ENCODE measurements around the gene REXO4.
A peak's percentile ranks its signal among the peaks of the same experiment; 100 is the strongest.
"Not testable (repeated sequence)": the region's sequence is repeated elsewhere in the genome, so short reads cannot be mapped to it uniquely, and the experiment has no call there.

Gene REXO4

DNA sequence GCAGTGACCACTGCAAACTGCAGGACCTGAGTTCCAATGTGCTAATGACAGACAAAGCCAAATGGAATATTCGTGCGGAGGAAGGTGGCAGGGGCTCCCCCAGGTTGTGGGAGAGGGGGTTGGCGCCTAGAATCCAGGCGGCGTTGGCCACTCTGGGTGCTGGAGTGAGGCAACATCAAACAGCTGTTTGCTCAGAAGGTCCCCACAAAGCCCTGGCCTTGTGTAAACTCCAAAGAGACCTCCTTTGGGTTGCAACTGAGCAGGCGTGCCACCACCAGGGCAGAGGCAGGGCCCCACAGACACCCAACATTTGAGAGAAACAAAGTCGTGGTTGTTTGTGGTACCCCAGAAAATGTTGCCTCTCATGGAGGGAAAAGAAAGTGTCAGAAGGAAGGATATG lies 27.1 kb downstream of the REXO4 start:
- DNase-seq (ENCODE audit: low read depth in 2 of 3, low spot score in 1 of 3): no peak

DNA sequence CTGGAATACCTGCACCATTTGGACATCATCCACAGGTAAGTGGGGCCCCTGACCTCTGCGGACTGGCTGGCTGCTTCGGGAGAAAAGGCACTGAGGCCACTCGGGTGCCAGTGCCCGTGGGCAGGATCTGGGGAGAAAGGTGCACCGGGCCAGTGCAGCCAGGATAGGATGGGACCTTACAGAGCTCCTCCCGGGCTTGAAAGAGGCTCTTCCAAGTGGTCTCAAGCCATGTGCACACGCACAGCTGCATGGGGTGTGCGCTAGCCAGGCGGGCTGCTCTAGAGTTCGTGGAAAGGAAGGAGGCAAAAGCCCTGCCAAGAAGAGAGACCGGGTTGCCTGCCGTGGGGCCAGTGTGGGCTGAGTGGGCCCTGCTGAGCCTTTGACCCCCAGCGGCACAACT lies 28.2 kb downstream of the REXO4 start:
- DNase-seq (ENCODE audit: low read depth in 2 of 3, low spot score in 1 of 3): no peak

DNA sequence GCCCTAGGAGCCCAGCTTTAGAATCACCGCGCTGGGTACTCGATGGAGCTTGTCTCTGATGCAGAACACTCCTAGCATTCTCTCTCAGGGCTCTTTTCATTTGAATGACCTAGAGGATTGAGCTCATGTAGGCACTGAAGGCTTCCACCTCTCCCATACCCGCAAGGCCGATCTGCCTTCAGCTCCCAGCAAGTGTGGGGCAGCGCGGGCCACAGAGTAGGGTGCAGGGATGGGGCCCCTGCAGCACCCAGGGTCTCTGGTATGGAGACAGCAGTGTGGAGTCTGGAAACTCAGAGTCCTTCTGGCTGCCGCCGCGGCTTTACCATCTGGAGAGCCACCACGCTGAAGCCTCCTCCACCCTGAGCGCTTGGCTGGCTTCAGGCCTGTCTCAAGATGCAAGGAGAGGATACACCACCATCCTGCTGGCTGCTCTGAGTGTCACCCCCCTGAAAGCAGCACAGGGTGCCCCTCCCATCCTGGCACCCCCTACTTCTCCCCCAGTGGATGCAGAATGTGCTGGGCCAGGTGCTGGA lies 28.7 kb downstream of the REXO4 start:
- no peak for DNase-seq (ENCODE audit: low read depth in 2 of 3, low spot score in 1 of 3)

DNA sequence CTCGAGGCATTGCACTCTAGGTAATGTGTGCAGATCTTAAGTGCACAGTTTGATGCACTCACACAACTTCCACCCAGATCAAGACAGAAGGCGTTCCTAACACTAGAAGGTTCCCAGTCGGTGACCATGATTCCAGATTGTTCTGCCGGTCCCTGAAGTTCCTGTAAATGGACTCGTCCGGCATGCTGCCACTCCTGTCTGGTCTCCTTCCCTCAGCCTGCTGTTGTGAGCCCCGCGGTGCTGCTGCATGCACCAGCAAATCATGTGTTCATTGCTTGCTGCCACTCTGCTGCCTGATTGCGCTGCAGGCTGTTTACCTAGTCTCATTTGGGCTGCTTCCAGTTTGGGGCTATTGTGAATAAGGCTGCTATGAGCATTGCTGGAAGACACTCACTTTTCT lies 30.1 kb downstream of the REXO4 start:
- no peak for DNase-seq (ENCODE audit: low read depth in 2 of 3, low spot score in 1 of 3)

DNA sequence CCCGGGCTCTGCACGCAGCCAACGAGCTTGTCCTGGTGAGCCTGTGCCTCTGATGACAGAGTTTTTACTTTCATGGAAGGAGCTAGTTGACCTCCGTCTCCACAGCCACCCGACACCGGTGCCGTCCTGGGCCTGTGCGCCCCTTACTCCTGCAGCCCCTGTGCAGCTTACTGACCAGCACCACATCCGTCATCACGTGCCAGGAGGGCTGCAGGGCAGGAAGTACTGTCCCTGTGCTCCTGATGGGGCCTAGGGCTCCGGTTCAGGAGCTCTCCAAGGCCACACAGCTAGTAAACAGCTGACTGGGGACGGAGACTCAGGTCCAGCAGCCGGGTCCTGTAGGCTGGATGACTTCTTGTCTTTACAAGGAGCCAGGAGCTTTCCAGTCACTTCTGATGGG lies 31.5 kb downstream of the REXO4 start:
- no peak for DNase-seq (ENCODE audit: low read depth in 2 of 3, low spot score in 1 of 3)

DNA sequence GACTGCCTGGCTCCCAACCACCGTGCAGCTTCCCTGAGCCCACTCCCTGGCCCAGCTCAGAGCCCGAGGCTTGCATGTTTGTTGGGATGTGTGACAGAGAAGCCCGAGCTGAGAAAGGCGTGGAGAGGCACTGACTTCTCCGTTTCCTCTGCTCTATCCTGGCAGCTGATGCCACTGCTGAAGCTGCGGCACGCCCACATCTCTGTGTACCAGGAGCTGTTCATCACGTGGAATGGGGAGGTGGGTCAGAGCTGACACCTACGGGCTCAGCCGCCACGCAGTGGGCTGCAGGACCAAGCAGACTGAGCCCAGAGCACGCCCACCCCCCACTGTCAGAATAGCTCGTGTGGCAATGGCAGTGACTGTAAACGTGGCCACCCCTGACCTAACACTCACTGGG lies 32.4 kb downstream of the REXO4 start:
- no peak for DNase-seq (ENCODE audit: low read depth in 2 of 3, low spot score in 1 of 3)

DNA sequence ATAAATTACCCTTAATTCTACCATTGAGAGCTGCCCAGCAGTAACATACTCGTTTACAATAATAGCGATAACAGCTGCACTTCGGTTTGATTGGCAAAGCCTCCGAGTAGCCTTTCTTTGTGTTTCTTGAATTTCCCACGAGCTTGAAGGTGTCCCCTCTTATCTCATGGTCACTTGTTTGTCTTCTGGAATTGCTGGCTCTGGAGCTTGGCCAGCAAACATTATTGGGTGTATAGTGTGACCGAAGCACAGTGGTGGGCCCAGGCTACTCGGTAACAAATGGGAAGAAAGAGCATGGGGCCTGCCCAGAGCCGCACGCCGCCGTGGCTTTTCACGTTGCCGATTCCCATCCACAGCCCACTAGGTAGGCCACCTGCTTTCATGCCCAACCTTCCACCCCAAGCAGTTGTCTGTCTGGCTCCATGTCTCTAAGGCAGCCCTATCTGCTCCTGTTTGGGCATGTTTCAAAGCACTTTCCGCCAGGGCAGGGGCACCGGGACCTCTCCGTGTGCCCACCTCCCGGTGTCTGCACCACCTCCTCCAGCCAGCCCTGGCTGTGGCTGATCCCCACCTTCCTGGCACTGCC lies 33.0 kb downstream of the REXO4 start:
- DNase-seq (ENCODE audit: low read depth in 2 of 3, low spot score in 1 of 3): no peak

DNA sequence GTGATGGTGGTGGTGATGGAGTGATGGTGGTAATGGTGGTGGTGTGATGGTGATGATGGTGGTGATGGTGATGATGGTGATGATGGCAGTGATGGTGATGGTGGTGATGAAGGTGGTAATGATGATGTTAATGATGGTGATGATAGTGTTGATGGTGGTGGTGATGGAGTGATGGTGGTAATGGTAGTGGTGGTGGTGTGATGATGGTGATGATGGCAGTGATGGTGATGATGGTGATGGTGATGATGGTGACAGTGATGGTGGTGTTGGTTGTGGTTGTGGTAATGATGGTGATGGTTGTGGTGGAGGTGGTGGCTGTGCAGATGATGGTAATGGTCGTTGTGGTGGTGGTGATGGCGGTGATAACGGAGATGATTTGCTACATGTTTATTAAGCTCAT lies 34.4 kb downstream of the REXO4 start:
- no peak for DNase-seq (ENCODE audit: low read depth in 2 of 3, low spot score in 1 of 3)

DNA sequence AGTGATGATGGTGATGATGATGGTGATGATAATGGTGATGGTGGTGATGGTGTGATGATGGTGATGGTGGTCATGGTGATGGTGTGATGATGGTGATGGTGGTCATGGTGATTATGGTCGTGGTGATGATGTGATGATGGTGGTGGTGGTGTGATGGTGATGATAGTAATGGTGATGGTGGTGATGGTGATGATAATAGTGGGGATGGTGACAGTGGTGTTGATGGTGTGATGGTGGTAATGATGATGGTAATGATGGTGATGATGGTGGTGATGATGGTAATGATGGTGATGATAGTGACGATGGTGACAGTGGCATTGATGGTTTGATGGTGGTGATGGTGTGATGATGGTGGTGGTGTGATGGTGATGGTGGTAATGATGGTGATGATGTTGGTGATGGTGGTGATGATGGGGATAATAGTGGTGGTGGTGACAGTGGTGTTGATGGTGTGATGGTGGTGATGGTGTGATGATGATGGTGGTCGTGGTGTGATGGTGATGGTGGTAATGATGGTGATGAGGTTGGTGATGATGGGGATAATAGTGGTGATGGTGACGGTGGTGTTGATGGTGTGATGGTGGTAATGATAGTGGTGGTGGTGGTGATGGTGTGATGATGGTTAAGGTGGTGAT lies 35.2 kb downstream of the REXO4 start:
- DNase-seq (ENCODE audit: low read depth in 2 of 3, low spot score in 1 of 3): no peak

DNA sequence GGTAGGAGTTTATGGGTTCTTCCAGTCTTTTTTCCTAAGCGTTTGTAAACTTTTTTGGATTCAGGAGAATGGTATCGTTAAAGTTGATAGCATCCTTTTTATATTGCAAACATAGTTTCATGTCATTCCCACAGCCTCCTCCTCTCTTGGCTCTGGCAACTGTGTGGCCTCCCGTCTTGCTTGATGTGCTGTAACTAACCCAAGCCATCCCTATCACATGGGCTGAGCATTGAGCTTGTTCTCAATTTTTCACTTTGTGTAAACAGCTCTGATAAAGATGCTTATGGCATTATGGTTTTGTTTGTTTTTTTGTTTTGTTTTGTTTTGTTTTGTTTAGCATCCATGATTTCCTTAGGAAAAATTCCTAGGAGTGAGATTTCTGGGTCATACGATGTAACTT lies 37.1 kb downstream of the REXO4 start:
- no peak for DNase-seq (ENCODE audit: low read depth in 2 of 3, low spot score in 1 of 3)

DNA sequence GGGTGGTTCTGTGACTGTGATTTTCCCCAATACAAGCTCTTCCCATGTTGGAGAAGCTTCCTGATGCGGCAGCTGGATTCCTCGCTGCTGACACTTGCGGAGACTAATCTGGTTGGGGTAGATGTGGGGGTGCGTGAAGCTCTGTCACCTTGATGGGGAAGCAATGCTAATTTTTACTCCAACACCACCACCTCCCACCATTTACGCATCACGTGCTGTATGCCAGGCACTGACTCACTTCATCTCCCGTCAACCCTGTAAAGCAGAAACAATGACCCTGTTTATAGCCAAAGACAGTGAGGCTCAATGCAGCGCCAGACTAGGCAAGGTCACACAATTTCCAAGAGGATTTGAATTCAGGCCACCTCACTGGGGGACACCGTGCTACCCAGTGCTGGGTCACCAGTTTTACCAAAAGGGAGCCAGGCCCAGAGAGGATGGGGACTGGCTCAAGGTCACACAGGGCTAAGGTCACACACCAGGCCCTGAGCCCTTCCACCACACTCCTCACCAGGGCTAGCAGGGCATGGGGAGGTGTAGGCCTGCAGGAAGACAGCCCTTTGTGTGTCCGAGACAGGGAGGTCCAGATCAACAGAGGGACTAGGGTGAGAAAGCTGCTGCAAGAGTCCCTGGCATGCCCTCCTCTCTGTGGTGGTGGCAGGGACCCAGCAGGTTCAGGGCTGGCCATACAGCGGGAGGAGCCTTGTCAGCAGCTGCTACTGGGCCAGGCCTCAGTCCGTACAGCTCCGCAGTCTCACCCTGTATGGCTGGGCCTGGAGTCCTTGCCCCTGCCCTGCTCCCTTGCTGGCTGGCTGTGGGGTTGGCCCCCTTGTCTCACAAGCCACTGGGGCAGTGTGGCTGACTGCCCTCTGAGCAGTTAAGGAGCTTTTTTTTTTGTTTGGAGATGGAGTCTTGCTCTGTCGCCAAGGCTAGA lies 38.4 kb downstream of the REXO4 start:
- DNase-seq (ENCODE audit: low read depth in 2 of 3, low spot score in 1 of 3): no peak

DNA sequence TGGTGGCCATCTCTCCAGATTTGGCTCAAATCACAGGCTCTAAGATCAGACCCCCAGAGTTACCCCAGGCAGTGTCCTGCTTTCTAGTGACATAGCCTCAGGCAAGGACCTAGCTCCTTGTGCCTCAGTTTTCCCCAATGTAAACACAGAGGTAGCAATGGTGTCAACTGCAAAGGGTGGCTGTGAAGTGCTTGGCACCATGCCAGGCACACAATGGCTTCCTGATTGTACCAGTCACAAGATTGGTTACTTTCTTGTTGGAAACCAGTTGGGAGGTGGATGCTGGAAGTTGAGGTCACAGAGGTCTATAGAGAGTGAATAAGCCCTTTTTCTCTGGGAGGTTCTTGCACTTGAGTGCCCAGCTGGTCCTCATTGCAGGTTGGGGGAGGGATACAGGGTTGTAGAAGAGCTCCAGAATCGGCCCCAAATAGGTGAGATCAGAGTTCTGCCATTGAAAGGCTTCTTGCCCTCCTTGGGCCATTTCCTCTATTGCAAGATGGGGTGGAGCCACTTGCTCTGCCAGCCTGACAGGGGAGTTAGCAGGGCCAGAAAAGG lies 39.3 kb downstream of the REXO4 start:
- DNase-seq (ENCODE audit: low read depth in 2 of 3, low spot score in 1 of 3): no peak

DNA sequence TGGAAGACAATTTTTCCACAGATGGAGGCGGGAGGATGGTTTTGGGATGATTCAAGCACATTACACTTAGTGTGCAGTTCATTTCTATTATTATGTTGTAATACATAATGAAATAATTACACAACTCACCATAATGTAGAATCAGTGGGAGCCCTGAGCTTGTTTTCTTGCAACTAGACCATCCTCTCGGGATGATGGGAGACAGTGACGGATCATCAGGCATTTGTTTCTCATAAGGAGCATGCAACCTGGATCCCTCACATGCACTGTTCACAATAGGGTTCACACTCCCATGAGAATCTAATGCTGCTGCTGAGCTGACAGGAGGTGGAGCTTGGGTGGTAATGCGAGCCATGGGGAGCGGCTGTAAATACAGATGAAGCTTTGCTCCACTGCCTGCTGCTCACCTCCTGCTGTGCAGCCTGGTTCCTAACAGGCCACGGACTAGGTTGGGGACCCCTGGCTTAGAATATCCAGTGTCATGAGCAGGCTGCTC lies 40.0 kb downstream of the REXO4 start:
- no peak for DNase-seq (ENCODE audit: low read depth in 2 of 3, low spot score in 1 of 3)

DNA sequence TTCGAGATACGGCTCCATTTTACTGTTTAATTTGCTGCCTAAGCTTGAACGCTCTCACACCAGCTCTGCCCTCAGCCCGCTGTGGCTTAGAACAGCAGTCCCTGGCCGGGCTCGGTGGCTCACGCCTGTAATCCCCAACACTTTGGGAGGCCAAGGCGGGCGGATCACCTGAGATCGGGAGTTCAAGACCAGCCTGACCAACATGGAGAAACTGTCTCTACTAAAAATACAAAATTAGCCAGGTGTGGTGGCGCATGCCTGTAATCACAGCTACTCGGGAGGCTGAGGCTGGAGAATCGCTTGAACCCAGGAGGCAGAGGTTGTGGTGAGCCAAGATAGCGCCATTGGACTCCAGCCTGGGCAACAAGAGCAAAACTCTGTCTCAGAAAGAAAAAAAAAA lies 40.5 kb downstream of the REXO4 start:
- not testable (repeated sequence) for DNase-seq (ENCODE audit: low read depth in 2 of 3, low spot score in 1 of 3)

DNA sequence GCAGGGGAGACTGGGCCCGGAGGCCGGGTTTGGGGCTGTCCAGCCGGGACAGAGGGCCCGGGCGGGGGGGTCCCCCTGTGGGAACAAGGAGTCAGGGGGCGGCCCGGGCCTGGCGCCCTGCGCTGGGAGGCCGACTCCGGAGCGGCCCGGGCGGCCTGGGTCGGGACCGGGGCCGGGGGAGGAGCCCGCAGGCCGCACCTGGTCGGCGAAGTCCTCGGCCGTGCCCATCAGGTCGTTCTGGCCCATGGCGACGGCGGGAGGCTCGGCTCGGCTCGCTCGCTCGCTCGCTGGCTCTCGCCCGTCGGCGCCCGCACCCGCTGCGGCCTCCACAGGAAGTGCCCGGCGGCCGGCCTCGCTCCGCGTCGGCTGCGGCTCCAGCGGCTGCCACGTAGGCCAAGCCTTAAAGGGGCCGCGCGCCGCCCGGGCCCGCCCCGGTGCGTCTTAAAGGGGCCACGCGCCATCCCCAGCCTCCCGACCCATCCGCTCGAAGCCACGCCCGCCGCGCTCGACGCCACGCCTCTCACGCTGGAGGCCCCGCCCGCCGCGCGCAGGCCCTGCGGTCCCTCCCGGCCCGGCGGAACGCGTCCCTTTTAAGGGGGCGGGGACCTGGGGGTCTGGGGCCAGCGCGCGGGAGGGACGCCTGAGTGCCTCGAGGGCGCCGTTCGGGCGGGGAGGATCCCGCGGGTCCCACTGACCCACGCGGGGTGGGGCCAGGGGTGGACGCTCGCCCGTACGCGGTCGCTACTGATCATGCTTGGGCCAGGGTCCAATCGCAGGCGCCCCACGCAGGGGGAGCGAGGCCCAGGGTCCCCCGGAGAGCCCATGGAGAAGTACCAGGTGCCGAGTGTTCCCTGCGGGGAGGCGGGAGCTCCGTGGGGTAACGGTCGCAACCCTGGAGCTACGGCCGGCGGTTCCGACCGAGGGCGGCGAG lies 41.8 kb downstream of the REXO4 start, which contains the start of the genes STKLD1 and SURF4:
Gene STKLD1, plus strand, starts transcription at position 643 of the 931 bp plus-strand sequence. Its CDS starts 108 bp downstream, at position 751.
Gene SURF4, minus strand, starts transcription at position 337 of the 931 bp plus-strand sequence. Its CDS starts 91 bp downstream, at position 246.
- DNase-seq (ENCODE audit: low read depth in 2 of 3, low spot score in 1 of 3): peak; percentile 91 to 93 (median 92)

DNA sequence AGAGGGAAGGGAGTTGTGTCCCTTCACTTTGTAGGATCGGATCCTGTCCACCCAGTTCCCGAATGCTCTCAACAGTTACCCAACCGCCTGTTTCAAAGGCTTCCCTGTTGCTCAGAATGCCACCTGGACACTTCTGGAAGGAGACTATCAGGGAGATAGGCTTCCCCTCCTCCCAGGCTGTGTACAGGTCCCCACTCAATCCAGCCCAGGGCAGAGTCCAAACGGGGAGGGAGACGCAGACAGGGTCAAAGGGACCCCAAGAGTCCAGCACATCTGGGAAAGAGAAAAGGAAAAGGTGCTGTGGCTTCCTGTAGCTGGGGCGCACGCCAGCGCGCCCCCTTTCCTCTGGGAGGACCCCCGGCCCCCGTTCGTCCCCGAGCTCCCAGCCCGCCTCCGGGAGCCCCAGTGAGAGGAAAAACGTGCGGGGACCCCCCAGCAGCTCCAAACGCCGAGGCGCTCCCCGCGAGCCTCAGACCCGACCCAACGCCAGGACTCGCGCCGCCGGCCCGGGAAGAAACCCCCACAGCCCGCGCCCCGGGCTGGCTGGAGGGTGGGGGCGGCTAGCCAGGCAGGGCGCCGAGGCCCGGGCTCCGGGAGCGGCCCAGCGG lies 42.6 kb downstream of the REXO4 start:
- DNase-seq (ENCODE audit: low read depth in 2 of 3, low spot score in 1 of 3): no peak

DNA sequence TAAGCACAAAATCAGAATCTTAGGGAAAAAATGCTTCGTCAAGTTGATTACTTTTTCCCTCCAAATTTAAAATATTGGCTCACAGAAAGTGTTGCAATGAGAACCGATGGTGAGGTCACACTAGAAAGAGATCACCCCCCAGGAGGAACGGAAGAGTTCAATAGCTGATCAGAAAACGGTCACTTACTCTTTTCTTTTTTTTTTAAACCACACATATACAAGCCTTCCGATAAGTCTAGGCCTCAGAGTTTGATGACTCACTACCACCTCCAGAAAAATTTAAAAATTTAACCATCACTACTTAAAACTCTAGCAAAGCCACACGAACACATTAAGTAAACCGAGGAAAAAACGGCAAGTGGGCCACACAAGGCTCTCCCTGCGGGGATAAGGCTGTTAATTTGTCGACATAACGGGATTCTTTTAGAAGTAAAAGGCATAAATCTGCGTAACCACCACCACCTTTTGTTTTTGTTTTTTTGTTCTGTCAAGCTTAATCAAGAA lies 43.1 kb downstream of the REXO4 start:
- no peak for DNase-seq (ENCODE audit: low read depth in 2 of 3, low spot score in 1 of 3)

DNA sequence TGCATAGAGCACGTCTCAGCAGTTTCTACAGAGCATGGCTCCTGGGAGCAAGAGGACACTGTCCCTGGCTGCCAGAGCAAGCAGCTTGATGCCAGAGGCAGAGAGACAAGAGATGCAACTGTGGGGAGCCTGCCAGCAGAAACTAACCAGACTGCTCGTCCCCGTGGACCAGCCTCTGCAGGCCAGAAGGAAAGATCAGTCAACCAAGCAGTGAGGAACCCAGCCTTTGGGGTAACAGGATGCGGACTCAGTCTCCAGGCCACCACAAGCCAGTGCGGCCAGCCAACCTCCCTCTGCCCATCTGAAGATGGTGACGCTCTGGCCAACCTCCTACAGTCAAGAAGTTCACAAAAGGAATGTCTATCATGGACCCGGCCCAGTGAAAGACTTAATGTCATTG lies 45.7 kb downstream of the REXO4 start:
- DNase-seq (ENCODE audit: low read depth in 2 of 3, low spot score in 1 of 3): no peak

DNA sequence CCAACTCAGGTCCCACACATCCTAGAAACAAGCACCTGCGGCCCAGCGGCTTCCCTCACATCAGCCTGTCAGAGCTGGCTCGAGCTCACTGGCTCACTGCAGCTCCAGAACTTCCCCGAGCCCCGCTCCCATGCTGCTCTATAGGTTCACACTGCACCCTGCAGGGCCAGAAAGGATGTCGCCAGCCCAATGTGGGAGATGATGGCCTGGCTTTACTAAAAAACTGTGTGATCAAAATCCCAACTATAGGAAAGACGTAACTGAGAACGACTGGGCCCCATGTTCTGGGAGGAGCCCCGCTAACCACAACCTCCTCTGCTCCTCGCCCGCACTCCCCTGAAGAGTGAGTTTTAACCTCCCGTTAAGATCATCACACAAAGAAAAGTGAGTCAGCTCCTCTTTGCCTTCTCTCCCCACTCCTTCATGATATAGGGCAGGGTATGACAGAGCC lies 46.5 kb downstream of the REXO4 start:
- peak; percentile 73 to 83 (median 75) for DNase-seq (ENCODE audit: low read depth in 2 of 3, low spot score in 1 of 3)

Measured in stimulated activated CD4-positive, alpha-beta T cell treated with anti-CD3 and anti-CD28 coated beads, Interleukin-12 subunit alpha, Interleukin-12 subunit beta, amount 100 ng/mL, for 48 hours (primary cell).